Raji (cell line): ENCODE data around the gene SMARCE1.

Source experiments
- POLR2A ChIP-seq: IDR thresholded peaks from 2 replicates; pipeline ENCODE4 v1.6.1; 2011; ENCODE audit warnings: low read depth, low read length, control low read depth; ENCODE audit not compliant: insufficient read depth

Gene SMARCE1

GRCh38 chr17:40663252-40663651 lies 15.6 kb upstream of the SMARCE1 start:
- TF ChIP-seq POLR2A = no peak

GRCh38 chr17:40659911-40660310 lies 12.3 kb upstream of the SMARCE1 start:
- TF ChIP-seq POLR2A = no peak

GRCh38 chr17:40658396-40658795 lies 10.8 kb upstream of the SMARCE1 start:
- no peak for TF ChIP-seq POLR2A

- TF ChIP-seq POLR2A = no peak
These were observed 4.3 kb upstream of the SMARCE1 start for GRCh38 chr17:40651939-40652338.

- 0 out of 2 replicates have a peak, but pooled peaks have one; percentile 24 for TF ChIP-seq POLR2A
These were observed 858 bp upstream of the SMARCE1 start for GRCh38 chr17:40648384-40648968.

GRCh38 chr17:40646791-40647623 lies 611 bp downstream of the SMARCE1 start:
- no peak; the same call in none of the 2 replicates for TF ChIP-seq POLR2A

GRCh38 chr17:40645943-40646342 lies 1.7 kb downstream of the SMARCE1 start:
- no peak for TF ChIP-seq POLR2A

GRCh38 chr17:40645291-40645690 lies 2.3 kb downstream of the SMARCE1 start:
- TF ChIP-seq POLR2A = no peak

GRCh38 chr17:40637931-40638330 lies 9.7 kb downstream of the SMARCE1 start:
- TF ChIP-seq POLR2A = no peak

GRCh38 chr17:40633871-40634270 lies 13.7 kb downstream of the SMARCE1 start:
- TF ChIP-seq POLR2A = no peak

GRCh38 chr17:40632216-40632615 lies 15.4 kb downstream of the SMARCE1 start:
- TF ChIP-seq POLR2A = no peak

- no peak for TF ChIP-seq POLR2A
These were observed 17.8 kb downstream of the SMARCE1 start for GRCh38 chr17:40629842-40630241.

GRCh38 chr17:40625311-40625710 lies 22.3 kb downstream of the SMARCE1 start:
- TF ChIP-seq POLR2A = no peak

GRCh38 chr17:40623419-40624210 lies 24.0 kb downstream of the SMARCE1 start:
- TF ChIP-seq POLR2A = no peak

- TF ChIP-seq POLR2A = no peak
These were observed 25.1 kb downstream of the SMARCE1 start for GRCh38 chr17:40622509-40622928.

- TF ChIP-seq POLR2A = no peak
These were observed 26.0 kb downstream of the SMARCE1 start for GRCh38 chr17:40621578-40621977.

GRCh38 chr17:40621019-40621418 lies 26.6 kb downstream of the SMARCE1 start:
- no peak for TF ChIP-seq POLR2A
